Measurements from ENCODE around the gene C6orf47. TPM values are rescaled to one million over a fixed set of nuclear protein-coding genes. Genes with fewer than 3 reads are reported as not detected.

Gene C6orf47
- total and polyA plus RNA-seq, 2 experiments from 2014 or later, result 19.4 to 20.3 TPM

- TF ChIP-seq EZH2 (IDR thresholded peaks at IDR 0.05; ENCODE audit: insufficient read depth, poor library complexity, severe bottlenecking), result no peak
- no peak for TF ChIP-seq EZH2phosphoT487 (IDR thresholded peaks at IDR 0.05; ENCODE audit: insufficient read depth, low read depth)
- no peaks in the 10 kb centered on the region for H3K9me3 ChIP-seq (ENCODE audit: low read depth)
- H3K27ac ChIP-seq, result peak overlapping the region; percentile 76
- H3K36me3 ChIP-seq (ENCODE audit: low read depth), result no peaks in the 10 kb centered on the region
- peaks cover 33% of the 10 kb centered on the region for H3F3A ChIP-seq (ENCODE audit: insufficient read depth)
- H3K9me2 ChIP-seq (ENCODE audit: insufficient read depth), result no peaks in the 10 kb centered on the region
- peak overlapping the region; percentile 80 for H2AFZ ChIP-seq
- in situ Hi-C loops (cut with MboI), result no loop called here
- no peak for DNase-seq
- peaks cover 24% of the 10 kb centered on the region for H3K4me1 ChIP-seq (ENCODE audit: insufficient read depth)
- peak overlapping the region; percentile 88 for H3K9ac ChIP-seq
- H3K4me2 ChIP-seq (ENCODE audit: unreplicated experiment), result peak overlapping the region; percentile 97
- H3K27me3 ChIP-seq (replicated peaks; ENCODE audit: insufficient read depth), result no peaks in the 10 kb centered on the region
- H3K79me2 ChIP-seq (ENCODE audit: insufficient read depth), result peaks cover 82% of the 10 kb centered on the region
- H4K20me1 ChIP-seq (ENCODE audit: insufficient read depth), result no peaks in the 10 kb centered on the region
- WGBS, 2 experiments (ENCODE audit: low coverage in 1 of 2, low lambda C conversion rate in 2 of 2, missing lambda C conversion rate in 2 of 2), result 84 to 89% methylated on average over 12 of the region's 12 CpGs
- H3K4me3 ChIP-seq, result peak overlapping the region; percentile 91
These were observed 915 bp upstream of the C6orf47 start for GRCh38 chr6:31661262-31662123.

- Histone ChIP-seq H3K27ac (peak overlapping the region; percentile 76), H3K4me1 (ENCODE audit: insufficient read depth) (peaks cover 24% of the 10 kb centered on the region), H3K79me2 (ENCODE audit: insufficient read depth) (peaks cover 92% of the 10 kb centered on the region), H4K20me1 (ENCODE audit: insufficient read depth) (no peaks in the 10 kb centered on the region), H3K36me3 (ENCODE audit: low read depth) (no peaks in the 10 kb centered on the region), H3K9me2 (ENCODE audit: insufficient read depth) (no peaks in the 10 kb centered on the region), H3K4me2 (ENCODE audit: unreplicated experiment) (peak overlapping the region; percentile 97), H3K9me3 (ENCODE audit: low read depth) (no peaks in the 10 kb centered on the region), H3K9ac (peak overlapping the region; percentile 88), H2AFZ (peak overlapping the region; percentile 80), H3K27me3 (replicated peaks; ENCODE audit: insufficient read depth) (no peaks in the 10 kb centered on the region), H3F3A (ENCODE audit: insufficient read depth) (peaks cover 27% of the 10 kb centered on the region), H3K4me3 (peak overlapping the region; percentile 91)
- in situ Hi-C loops (cut with MboI), result no loop called here
- DNase-seq, result peak; percentile 64
- no peak for TF ChIP-seq EZH2phosphoT487 (IDR thresholded peaks at IDR 0.05; ENCODE audit: insufficient read depth, low read depth)
- no peak for TF ChIP-seq EZH2 (IDR thresholded peaks at IDR 0.05; ENCODE audit: insufficient read depth, poor library complexity, severe bottlenecking)
- 34 to 40% methylated on average over 13 of the region's 13 CpGs for WGBS, 2 experiments (ENCODE audit: low coverage in 1 of 2, low lambda C conversion rate in 2 of 2, missing lambda C conversion rate in 2 of 2)
These were observed 763 bp downstream of the C6orf47 start for GRCh38 chr6:31659649-31660380.

- no peaks in the 10 kb centered on the region for H3K9me3 ChIP-seq (ENCODE audit: low read depth)
- peaks cover 21% of the 10 kb centered on the region for H3F3A ChIP-seq (ENCODE audit: insufficient read depth)
- TF ChIP-seq EZH2phosphoT487 (IDR thresholded peaks at IDR 0.05; ENCODE audit: insufficient read depth, low read depth) (no peak), EZH2 (IDR thresholded peaks at IDR 0.05; ENCODE audit: insufficient read depth, poor library complexity, severe bottlenecking) (no peak)
- WGBS, 2 experiments (ENCODE audit: low coverage in 1 of 2, low lambda C conversion rate in 2 of 2, missing lambda C conversion rate in 2 of 2), result 88 to 96% methylated on average over 10 to 13 of the region's 13 CpGs
- no peak overlapping the region for H2AFZ ChIP-seq
- H3K27me3 ChIP-seq (replicated peaks; ENCODE audit: insufficient read depth), result no peaks in the 10 kb centered on the region
- no peaks in the 10 kb centered on the region for H3K9me2 ChIP-seq (ENCODE audit: insufficient read depth)
- H4K20me1 ChIP-seq (ENCODE audit: insufficient read depth), result no peaks in the 10 kb centered on the region
- H3K4me1 ChIP-seq (ENCODE audit: insufficient read depth), result peaks cover 24% of the 10 kb centered on the region
- H3K36me3 ChIP-seq (ENCODE audit: low read depth), result no peaks in the 10 kb centered on the region
- no peak for DNase-seq
- H3K79me2 ChIP-seq (ENCODE audit: insufficient read depth), result peaks cover 97% of the 10 kb centered on the region
- H3K4me2 ChIP-seq (ENCODE audit: unreplicated experiment), result peak overlapping the region; percentile 97
- no peak overlapping the region for H3K27ac ChIP-seq
- in situ Hi-C loops (cut with MboI), result no loop called here
- H3K9ac ChIP-seq, result peak overlapping the region; percentile 88; the same call in 1 of the 2 replicates
- peak overlapping the region; percentile 91 for H3K4me3 ChIP-seq
These were observed 1.5 kb downstream of the C6orf47 start for GRCh38 chr6:31658983-31659648.

- Histone ChIP-seq H3K27me3 (replicated peaks; ENCODE audit: insufficient read depth) (no peaks in the 10 kb centered on the region), H3K9me3 (ENCODE audit: low read depth) (no peaks in the 10 kb centered on the region), H3K79me2 (ENCODE audit: insufficient read depth) (peaks cover 97% of the 10 kb centered on the region), H3K27ac (no peak overlapping the region), H3K9me2 (ENCODE audit: insufficient read depth) (no peaks in the 10 kb centered on the region), H3K4me1 (ENCODE audit: insufficient read depth) (peaks cover 23% of the 10 kb centered on the region), H3K36me3 (ENCODE audit: low read depth) (no peaks in the 10 kb centered on the region), H3F3A (ENCODE audit: insufficient read depth) (peaks cover 20% of the 10 kb centered on the region), H3K4me2 (ENCODE audit: unreplicated experiment) (no peak overlapping the region), H2AFZ (no peak overlapping the region), H4K20me1 (ENCODE audit: insufficient read depth) (no peaks in the 10 kb centered on the region), H3K4me3 (peak overlapping the region; percentile 91; the same call in 1 of the 2 replicates), H3K9ac (0 out of 2 replicates have a peak overlapping the region, but pooled peaks have one; percentile 12)
- DNase-seq, result no peak
- WGBS, 2 experiments (ENCODE audit: low coverage in 1 of 2, low lambda C conversion rate in 2 of 2, missing lambda C conversion rate in 2 of 2), result 68 to 69% methylated on average over 4 of the region's 4 CpGs
- TF ChIP-seq EZH2 (IDR thresholded peaks at IDR 0.05; ENCODE audit: insufficient read depth, poor library complexity, severe bottlenecking), result no peak
- no peak for TF ChIP-seq EZH2phosphoT487 (IDR thresholded peaks at IDR 0.05; ENCODE audit: insufficient read depth, low read depth)
- in situ Hi-C loops (cut with MboI), result no loop called here
These were observed 2.4 kb downstream of the C6orf47 start for GRCh38 chr6:31658158-31658688.

Measured in GM23248 (cell line).